Mucosa of rectum (tissue), 2 donors: ENCODE data around the gene RNASE4.

ENCODE experiments used
- H3K27ac ChIP-seq, 2 donors: one replicate each; pipeline ENCODE4 v1.7.0; 2013; ENCODE audit warnings: inconsistent platforms in 2 of 2, low read depth in 2 of 2, low read length in 2 of 2
- H3K27me3 ChIP-seq, 2 donors: one replicate each; pipeline ENCODE4 v1.7.0; 2013; ENCODE audit warnings: low read length in 2 of 2; ENCODE audit not compliant: control insufficient read depth in 2 of 2, insufficient read depth in 2 of 2
- H3K36me3 ChIP-seq, 2 donors: one replicate each; pipeline ENCODE4 v1.7.0; 2013; ENCODE audit warnings: low read length in 2 of 2; ENCODE audit not compliant: control insufficient read depth in 2 of 2, insufficient read depth in 2 of 2
- H3K4me1 ChIP-seq, 2 donors: one replicate each; pipeline ENCODE4 v1.7.0; 2013; ENCODE audit warnings: low read length in 2 of 2, mild to moderate bottlenecking in 1 of 2; ENCODE audit not compliant: control insufficient read depth in 2 of 2, insufficient read depth in 2 of 2
- H3K4me3 ChIP-seq, 2 donors: one replicate each; pipeline ENCODE4 v1.7.0; 2013; ENCODE audit warnings: low read length in 2 of 2
- H3K9ac ChIP-seq, 2 donors: one replicate each; pipeline ENCODE4 v1.7.0; 2013; ENCODE audit warnings: low read length in 2 of 2, low read depth in 1 of 2, mild to moderate bottlenecking in 1 of 2
- H3K9me3 ChIP-seq, 2 donors: one replicate each; pipeline ENCODE4 v1.7.0; 2013; ENCODE audit warnings: low read length in 2 of 2; ENCODE audit not compliant: control insufficient read depth in 2 of 2
- donor health status: healthy.
- donor health status: Normal muscosa, but diverticular disease.

Gene RNASE4

GRCh38 chr14:20671597-20672283 is 12.6 kb upstream of the RNASE4 start:
- no peak overlapping the region for H3K9ac ChIP-seq
- peaks cover 0 to 10% of the 10 kb centered on the region in 2 donors for H3K4me1 ChIP-seq
- no peaks in the 10 kb centered on the region for H3K27me3 ChIP-seq
- no peaks in the 10 kb centered on the region for H3K36me3 ChIP-seq
- H3K4me3 ChIP-seq, result no peak overlapping the region
- no peaks in the 10 kb centered on the region for H3K9me3 ChIP-seq
- H3K27ac ChIP-seq, result peak overlapping the region in 1 of 2 donors; percentile 46

- no peak overlapping the region for H3K4me3 ChIP-seq
- no peak overlapping the region for H3K9ac ChIP-seq
- H3K27ac ChIP-seq, result no peak overlapping the region
- H3K36me3 ChIP-seq, result no peaks in the 10 kb centered on the region
- no peaks in the 10 kb centered on the region for H3K27me3 ChIP-seq
- peaks cover 6 to 19% of the 10 kb centered on the region in 2 donors for H3K4me1 ChIP-seq
- H3K9me3 ChIP-seq, result no peaks in the 10 kb centered on the region
These were observed 8.7 kb upstream of the RNASE4 start for GRCh38 chr14:20675669-20676068.

GRCh38 chr14:20676072-20676471 is 8.3 kb upstream of the RNASE4 start:
- Histone ChIP-seq H3K27me3 (no peaks in the 10 kb centered on the region), H3K36me3 (no peaks in the 10 kb centered on the region), H3K27ac (no peak overlapping the region), H3K9ac (no peak overlapping the region), H3K9me3 (no peaks in the 10 kb centered on the region), H3K4me3 (no peak overlapping the region), H3K4me1 (peaks cover 10 to 23% of the 10 kb centered on the region in 2 donors)

GRCh38 chr14:20679907-20680306 is 4.5 kb upstream of the RNASE4 start:
- H3K27ac ChIP-seq, result peak overlapping the region in 1 of 2 donors; percentile 99
- H3K4me1 ChIP-seq, result peaks cover 28 to 30% of the 10 kb centered on the region in 2 donors
- H3K36me3 ChIP-seq, result no peaks in the 10 kb centered on the region
- no peaks in the 10 kb centered on the region for H3K27me3 ChIP-seq
- no peaks in the 10 kb centered on the region for H3K9me3 ChIP-seq
- H3K4me3 ChIP-seq, result no peak overlapping the region
- H3K9ac ChIP-seq, result no peak overlapping the region

DNA sequence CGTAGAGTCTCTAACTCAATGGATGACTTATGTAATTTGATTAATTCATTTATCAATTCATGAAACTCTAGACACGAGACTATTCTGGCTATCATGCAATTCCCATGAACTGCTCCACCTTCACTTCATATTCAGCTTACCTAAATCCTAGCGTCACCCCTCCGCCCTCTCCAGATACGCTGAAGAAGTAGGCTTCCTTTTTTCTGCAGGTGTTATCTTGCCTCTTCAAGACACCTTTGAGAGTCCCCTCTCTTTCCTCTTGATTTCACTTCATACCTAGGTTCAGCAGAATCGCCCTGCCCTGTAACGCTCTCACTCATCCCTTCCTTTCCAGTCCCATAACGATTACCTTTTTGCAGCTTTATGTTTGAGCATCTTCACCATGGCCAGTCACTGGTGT is 4.0 kb upstream of the RNASE4 start:
- Histone ChIP-seq H3K9ac (peak overlapping the region; percentile 99), H3K27me3 (no peaks in the 10 kb centered on the region), H3K4me1 (peaks cover 32% of the 10 kb centered on the region in 2 donors), H3K36me3 (no peaks in the 10 kb centered on the region), H3K4me3 (peak overlapping the region; percentile 91 to 96), H3K9me3 (no peaks in the 10 kb centered on the region), H3K27ac (peak overlapping the region; percentile 99 to 100)

DNA sequence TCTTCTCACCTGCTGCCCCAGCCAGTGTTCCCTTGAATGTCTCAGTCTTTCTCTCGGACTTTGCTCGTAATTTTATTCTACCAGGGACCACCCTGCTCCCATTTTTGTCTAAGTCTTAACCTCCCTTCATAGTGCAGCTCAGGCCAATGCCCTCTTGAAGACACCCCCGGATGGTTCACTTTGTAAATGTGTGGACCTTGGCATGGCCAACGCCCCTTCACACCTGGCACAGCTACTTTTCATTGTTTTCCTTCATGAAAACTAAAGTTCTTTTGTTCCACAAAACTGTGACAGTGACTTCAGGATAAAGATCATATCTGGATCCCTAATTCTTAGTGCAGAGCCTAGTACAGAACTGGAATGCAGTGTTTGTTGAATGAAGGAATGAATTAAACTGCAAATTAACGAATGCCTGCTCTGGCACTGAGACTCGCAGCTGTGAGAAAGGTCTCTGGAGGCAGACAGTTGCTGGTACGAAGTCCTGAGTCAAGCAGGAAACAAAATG is 3.5 kb upstream of the RNASE4 start:
- Histone ChIP-seq H3K4me3 (peak overlapping the region; percentile 91 to 96), H3K27me3 (no peaks in the 10 kb centered on the region), H3K9ac (peak overlapping the region; percentile 99), H3K36me3 (no peaks in the 10 kb centered on the region), H3K27ac (peak overlapping the region; percentile 99 to 100), H3K4me1 (peaks cover 32 to 33% of the 10 kb centered on the region in 2 donors), H3K9me3 (no peaks in the 10 kb centered on the region)

DNA sequence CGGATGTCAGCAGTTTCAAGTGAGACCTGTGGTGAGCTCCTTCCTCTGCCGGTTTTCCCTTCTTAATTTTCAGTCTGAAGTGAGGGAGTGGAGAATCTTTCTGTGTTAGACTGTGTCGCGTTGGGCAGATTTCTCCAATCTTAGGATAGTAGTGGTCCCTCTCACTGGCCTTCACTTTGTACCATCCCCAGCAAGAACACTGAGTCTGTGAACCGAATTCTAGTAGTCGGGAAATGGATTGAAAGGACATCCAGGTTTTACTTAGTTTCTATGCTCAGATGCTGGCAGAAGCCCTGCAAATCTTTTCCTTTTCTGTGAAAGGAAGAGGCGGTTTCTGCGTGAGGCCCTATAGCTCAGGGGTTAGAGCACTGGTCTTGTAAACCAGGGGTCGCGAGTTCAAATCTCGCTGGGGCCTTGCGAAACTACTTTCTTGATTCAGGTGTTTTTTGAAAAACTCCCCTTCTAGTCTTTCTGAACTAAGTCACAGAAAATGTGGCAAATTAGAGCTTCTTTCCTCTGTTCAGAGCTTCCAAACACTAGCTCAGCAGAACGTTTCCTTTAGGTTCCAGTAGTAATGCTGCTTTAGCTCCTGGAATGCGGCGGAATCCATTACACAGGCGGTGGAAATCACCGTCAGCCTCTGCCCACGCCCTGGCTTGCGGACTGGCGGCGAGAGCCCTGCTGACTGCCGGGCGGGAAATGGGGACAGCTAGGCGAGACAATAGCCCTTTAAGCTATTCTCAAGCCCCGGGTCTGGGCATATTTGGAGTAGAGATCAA is 2.8 kb upstream of the RNASE4 start:
- Histone ChIP-seq H3K27me3 (no peaks in the 10 kb centered on the region), H3K4me1 (peaks cover 32 to 38% of the 10 kb centered on the region in 2 donors), H3K27ac (peak overlapping the region; percentile 99 to 100), H3K36me3 (no peaks in the 10 kb centered on the region), H3K9ac (peak overlapping the region; percentile 99), H3K9me3 (no peaks in the 10 kb centered on the region), H3K4me3 (peak overlapping the region; percentile 91 to 96)

GRCh38 chr14:20682127-20682434 is 2.3 kb upstream of the RNASE4 start:
- Histone ChIP-seq H3K27me3 (no peaks in the 10 kb centered on the region), H3K9me3 (no peaks in the 10 kb centered on the region), H3K27ac (peak overlapping the region; percentile 99 to 100), H3K4me3 (peak overlapping the region; percentile 91 to 96), H3K36me3 (no peaks in the 10 kb centered on the region), H3K4me1 (peaks cover 37 to 44% of the 10 kb centered on the region in 2 donors), H3K9ac (peak overlapping the region; percentile 99)

DNA sequence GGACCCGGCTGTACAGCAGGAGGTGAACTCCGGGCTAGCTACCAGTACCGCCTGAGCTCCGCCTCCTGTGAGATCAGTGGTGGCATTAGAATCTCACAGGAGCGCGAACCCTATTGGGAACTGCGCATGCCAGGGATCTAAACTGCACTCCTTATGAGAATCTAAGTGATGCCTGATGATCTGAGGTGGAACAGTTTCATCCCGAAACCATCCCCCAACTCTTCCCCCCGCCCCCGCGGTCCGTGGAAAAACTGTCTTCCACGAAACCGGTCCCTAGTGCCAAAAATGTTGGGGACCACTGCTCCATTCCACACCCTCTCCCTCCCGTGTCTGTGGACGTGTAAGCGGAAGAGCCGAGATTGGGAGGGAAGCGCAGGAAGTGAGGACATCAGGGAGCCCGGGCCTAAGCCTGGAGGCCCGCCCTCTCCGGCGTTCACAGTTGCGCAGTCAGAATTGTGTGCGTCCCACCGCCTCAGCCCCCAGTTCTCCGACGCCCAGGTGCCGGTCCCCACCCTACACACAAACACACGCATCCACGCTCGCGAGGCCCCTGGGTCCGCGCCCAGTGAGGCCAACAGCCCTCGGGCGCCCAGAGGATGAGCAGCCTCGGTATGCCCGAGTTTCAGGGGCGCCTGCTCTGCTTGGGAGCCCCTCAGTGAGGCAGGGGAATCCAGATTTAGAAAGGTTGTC is 1.8 kb upstream of the RNASE4 start:
- peaks cover 39 to 49% of the 10 kb centered on the region in 2 donors for H3K4me1 ChIP-seq
- no peaks in the 10 kb centered on the region for H3K36me3 ChIP-seq
- H3K27me3 ChIP-seq, result no peaks in the 10 kb centered on the region
- H3K4me3 ChIP-seq, result peak overlapping the region; percentile 91 to 96
- peak overlapping the region; percentile 99 to 100 for H3K27ac ChIP-seq
- no peaks in the 10 kb centered on the region for H3K9me3 ChIP-seq
- H3K9ac ChIP-seq, result peak overlapping the region; percentile 99
